Right lobe of liver (tissue), 6 donors: ENCODE measurements around the gene NPAS2. TPM values are rescaled to one million over a fixed set of nuclear protein-coding genes. Genes with fewer than 3 reads are reported as not detected.

ENCODE experiments used
- ATAC-seq, 4 donors: fragments of 200-7000 bp; cut with Tn5 transposase; one replicate each; pipeline ENCODE4 v1.9.1; 2020; ENCODE audit warnings: mild to moderate bottlenecking in 4 of 4, moderate library complexity in 4 of 4
- DNase-seq, 3 donors: peaks; one replicate each; pipeline ENCODE4 v3.0.0-alpha.2; 2020
- H3K27ac ChIP-seq, 3 donors: fragments of 200-600 bp; one replicate each; pipeline ENCODE4 v1.8.0; 2022
- H3K27me3 ChIP-seq, 2 donors: fragments of 200-600 bp; one replicate each; pipeline ENCODE4 v1.8.0; 2022
- H3K36me3 ChIP-seq, 4 donors: fragments of 200-600 bp; sonication (generic) in 1 of 4; one replicate each; pipeline versions ENCODE4 v1.5.1 to v1.8.0; 2017 to 2022; ENCODE audit warnings: control low read depth in 1 of 4
- H3K4me1 ChIP-seq, 4 donors: fragments of 200-600 bp; sonication (generic) in 1 of 4; one replicate each; pipeline versions ENCODE4 v1.5.1 to v1.8.0; 2017 to 2022; ENCODE audit warnings: control low read depth in 1 of 4
- H3K4me3 ChIP-seq, 3 donors: fragments of 200-600 bp; one replicate each; pipeline ENCODE4 v1.8.0; 2022
- H3K9me3 ChIP-seq, 4 donors: fragments of 200-600 bp; sonication (generic) in 1 of 4; one replicate each; pipeline versions ENCODE4 v1.5.1 to v1.8.0; 2017 to 2022; ENCODE audit warnings: control low read depth in 1 of 4
- CTCF ChIP-seq, 4 donors: fragments of 200-600 bp in 3 of 4; fragments of 450-650 bp in 1 of 4; IDR thresholded peaks; one replicate each; pipeline versions ENCODE4 v1.5.1 to v1.8.0; 2016 to 2022; ENCODE audit warnings: antibody characterized with exemption in 4 of 4, mild to moderate bottlenecking in 2 of 4
- POLR2A ChIP-seq: fragments of 450-650 bp; IDR thresholded peaks from one replicate; pipeline ENCODE4 v1.6.1; 2017; ENCODE audit warnings: antibody characterized with exemption, mild to moderate bottlenecking
- WGBS: methylation state at CpG from one replicate; pipeline ENCODE4 v1.1.6; 2018; ENCODE audit warnings: low coverage, low lambda C conversion rate; ENCODE audit not compliant: insufficient coverage; ENCODE audit errors: missing lambda C conversion rate; 5-methylcytosine and 5-hydroxymethylcytosine counted together
- intact Hi-C, 2 donors: fragments of 100-400 bp; cut with DNase I; formaldehyde crosslinking; loops; one replicate each; pipeline versions ENCODE4 v1.11.2 to v1.14.1; 2022
- total RNA-seq, 6 experiments: library from RNA; depleted of rRNA in 2 of 6; stranded (reverse); fragments of >200 nt in 2 of 6; fragmentation: NEBNext Ultra II Directional in 3 of 6; extraction: Animal tissue kit (Norgen Biotek cat#: 25700) in 3 of 6; gene quantifications; one replicate each; pipeline versions ENCODE4 v1.1.0 to v1.2.4, GENCODE V29; 2016 to 2023
- donor health status: DM: no; HTN: yes; CAD: no.
- donor health status: DM: no; HTN: no; CAD: no.
- donor health status: DM: no; HTN: no; CAD: no.
- donor health status: DM: no; HTN: yes; CAD: no.
- donor health status: DM: no; HTN: yes; CAD: no.

Gene NPAS2
- total RNA-seq, 6 experiments from 2014 or later: 8.8 to 33.3 (median 24.5) TPM

GRCh38 chr2:101023327-101024107, 203.6 kb downstream of the NPAS2 start:
- no peak overlapping the region for H3K27ac ChIP-seq
- H3K36me3 ChIP-seq: peaks cover 0 to 57% (median 27%) of the 10 kb centered on the region in 4 donors
- no peak for TF ChIP-seq CTCF (IDR thresholded peaks at IDR 0.05)
- no peak for TF ChIP-seq POLR2A
- no peaks in the 10 kb centered on the region for H3K4me1 ChIP-seq
- 98% methylated on average over 6 of the region's 6 CpGs for WGBS
- intact Hi-C loops: no loop called here
- no peaks in the 10 kb centered on the region for H3K9me3 ChIP-seq
- no peak overlapping the region for H3K4me3 ChIP-seq
- H3K27me3 ChIP-seq: no peaks in the 10 kb centered on the region
- ATAC-seq: no peak
- DNase-seq: no peak

GRCh38 chr2:101025561-101025960, 205.6 kb downstream of the NPAS2 start:
- no peak overlapping the region for H3K4me3 ChIP-seq
- no peaks in the 10 kb centered on the region for H3K27me3 ChIP-seq
- H3K4me1 ChIP-seq: no peaks in the 10 kb centered on the region
- H3K36me3 ChIP-seq: peaks cover 0 to 45% (median 23%) of the 10 kb centered on the region in 4 donors
- 92% methylated on average over 6 of the region's 6 CpGs for WGBS
- TF ChIP-seq POLR2A: no peak
- no peak for TF ChIP-seq CTCF (IDR thresholded peaks at IDR 0.05)
- no peak for ATAC-seq
- intact Hi-C loops: no loop called here
- no peak for DNase-seq
- no peaks in the 10 kb centered on the region for H3K9me3 ChIP-seq
- no peak overlapping the region for H3K27ac ChIP-seq

- ATAC-seq (peak in 1 of 4 donors; percentile 6), DNase-seq (no peak)
- Histone ChIP-seq H3K4me1 (no peaks in the 10 kb centered on the region), H3K27ac (no peak overlapping the region), H3K27me3 (no peaks in the 10 kb centered on the region), H3K36me3 (peaks cover 0 to 39% (median 19%) of the 10 kb centered on the region in 4 donors), H3K9me3 (no peaks in the 10 kb centered on the region), H3K4me3 (no peak overlapping the region)
- intact Hi-C loops: no loop called here
- TF ChIP-seq POLR2A: no peak
- TF ChIP-seq CTCF (IDR thresholded peaks at IDR 0.05): no peak
- 76% methylated on average over 7 of the region's 9 CpGs for WGBS
These were observed 206.3 kb downstream of the NPAS2 start for GRCh38 chr2:101026253-101026701.

- no peak for TF ChIP-seq CTCF (IDR thresholded peaks at IDR 0.05)
- no peak for TF ChIP-seq POLR2A
- Histone ChIP-seq H3K4me3 (no peak overlapping the region), H3K27me3 (no peaks in the 10 kb centered on the region), H3K9me3 (no peaks in the 10 kb centered on the region), H3K27ac (no peak overlapping the region), H3K4me1 (no peaks in the 10 kb centered on the region), H3K36me3 (peaks cover 0 to 33% (median 20%) of the 10 kb centered on the region in 4 donors)
- intact Hi-C loops: no loop called here
- peak in 3 of 4 donors; percentile 12 to 22 (median 22) for ATAC-seq
- 100% methylated on average over 3 of the region's 15 CpGs for WGBS
- no peak for DNase-seq
These were observed 207.1 kb downstream of the NPAS2 start for GRCh38 chr2:101026923-101027469.
